HG03108 (cell line): ENCODE data around the gene ZSCAN10.
"Not testable (repeated sequence)": the region's sequence is repeated elsewhere in the genome, so short reads cannot be mapped to it uniquely, and the experiment has no call there.

Experiments used
- ATAC-seq: cut with Tn5 transposase; IDR thresholded peaks from one replicate; pipeline ENCODE4 v1.9.1; 2021; ENCODE audit warnings: moderate library complexity; ENCODE audit not compliant: unreplicated experiment

The ZSCAN10 gene

GRCh38 chr16:3086596-3087242 is 12.4 kb downstream of the ZSCAN10 start:
- ATAC-seq = no peak

GRCh38 chr16:3085868-3086595 is 13.1 kb downstream of the ZSCAN10 start:
- no peak for ATAC-seq

DNA sequence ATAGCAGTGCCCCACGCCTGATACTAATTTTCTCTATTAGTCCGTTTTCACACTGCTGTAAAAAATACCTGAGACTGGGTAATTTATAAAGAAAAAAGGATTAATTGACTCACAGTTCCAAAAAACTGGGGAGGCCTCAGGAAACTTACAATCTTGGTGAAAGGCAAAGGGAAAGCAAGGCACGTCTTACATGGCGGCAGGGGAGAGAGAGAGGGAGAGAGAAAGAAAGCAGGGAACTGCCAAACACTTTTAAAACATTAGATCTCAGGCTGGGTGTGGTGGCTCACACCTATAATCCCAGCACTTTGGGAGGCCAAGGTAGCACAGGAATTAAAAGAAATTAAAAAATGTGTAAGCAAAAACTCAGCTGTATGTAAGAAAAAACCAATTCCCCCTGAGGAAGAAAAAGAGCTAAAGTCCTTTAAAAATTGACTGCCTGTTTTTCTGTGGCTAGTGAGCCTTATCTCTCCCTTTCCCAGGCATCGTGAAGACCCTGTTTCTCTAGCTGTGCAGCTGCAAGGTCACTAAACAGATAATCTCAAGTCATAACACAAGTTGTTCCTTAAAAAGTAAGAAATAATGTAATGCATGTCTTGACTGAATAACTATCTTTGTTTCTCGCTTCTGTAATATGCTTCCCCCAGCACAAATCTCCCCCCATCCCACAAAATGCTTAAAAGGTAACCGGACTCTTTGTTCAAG is 14.0 kb downstream of the ZSCAN10 start:
- no peak for ATAC-seq

DNA sequence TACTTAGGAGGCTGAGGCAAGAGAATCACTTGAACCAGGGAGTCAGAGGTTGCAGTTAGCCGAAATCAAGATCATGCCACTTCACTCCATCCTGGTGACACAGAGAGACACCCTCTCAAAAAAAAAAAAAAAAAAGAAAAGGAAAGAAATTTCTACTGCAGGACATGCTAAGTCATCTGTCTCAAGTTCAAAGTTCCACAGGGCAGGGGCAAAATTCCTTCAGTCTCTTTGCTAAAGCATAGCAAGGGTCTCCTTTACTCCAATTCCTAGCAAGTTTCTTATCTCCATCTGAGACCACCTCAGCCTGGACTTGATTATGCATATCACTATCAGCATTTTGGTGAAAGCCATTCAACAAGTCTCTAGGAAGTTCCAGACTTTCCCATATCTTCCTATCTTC is 14.6 kb downstream of the ZSCAN10 start:
- ATAC-seq = no peak

DNA sequence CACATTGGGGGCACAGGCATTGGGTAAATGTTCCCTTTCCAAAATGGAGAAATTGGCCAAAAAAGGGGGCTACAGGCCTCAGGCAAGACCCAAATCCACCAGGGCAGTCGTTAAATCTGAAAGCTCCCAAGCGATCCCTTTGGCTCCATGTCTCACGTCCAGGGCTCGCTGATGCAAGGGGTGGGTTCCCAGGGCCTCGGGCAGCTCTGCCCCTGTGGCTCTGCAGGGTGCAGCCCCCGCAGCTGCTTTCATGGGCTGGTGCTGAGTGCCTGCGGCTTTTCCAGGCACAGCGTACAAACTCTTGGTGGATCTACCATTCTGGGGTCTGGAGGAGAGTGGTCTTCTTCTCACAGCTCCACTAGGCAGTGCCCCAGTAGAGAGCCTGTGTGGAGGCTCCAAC is 15.7 kb downstream of the ZSCAN10 start:
- ATAC-seq = not testable (repeated sequence)

DNA sequence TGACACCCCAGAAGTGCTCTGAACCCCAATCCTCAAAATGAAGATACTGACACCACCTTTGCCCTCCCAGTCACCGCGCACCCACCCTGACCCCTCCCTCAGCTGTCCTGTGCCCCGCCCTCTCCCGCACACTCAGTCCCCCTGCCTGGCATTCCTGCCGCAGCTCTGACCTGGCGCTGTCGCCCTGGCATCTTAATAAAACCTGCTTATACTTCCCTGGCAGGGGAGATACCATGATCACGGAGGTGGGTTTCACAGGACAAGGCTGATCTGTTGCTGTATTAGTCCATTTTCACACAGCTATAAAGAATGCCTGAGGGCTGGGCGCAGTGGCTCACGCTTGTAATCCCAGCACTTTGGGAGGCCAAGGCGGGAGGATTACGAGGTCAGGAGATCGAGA is 17.1 kb downstream of the ZSCAN10 start:
- not testable (repeated sequence) for ATAC-seq

- no peak for ATAC-seq
Measured at GRCh38 chr16:3080024-3080423, 19.1 kb downstream of the ZSCAN10 start.

GRCh38 chr16:3076577-3076976 is 22.5 kb downstream of the ZSCAN10 start:
- ATAC-seq = no peak

- not testable (repeated sequence) for ATAC-seq
Measured at GRCh38 chr16:3075946-3076345, 23.1 kb downstream of the ZSCAN10 start.

DNA sequence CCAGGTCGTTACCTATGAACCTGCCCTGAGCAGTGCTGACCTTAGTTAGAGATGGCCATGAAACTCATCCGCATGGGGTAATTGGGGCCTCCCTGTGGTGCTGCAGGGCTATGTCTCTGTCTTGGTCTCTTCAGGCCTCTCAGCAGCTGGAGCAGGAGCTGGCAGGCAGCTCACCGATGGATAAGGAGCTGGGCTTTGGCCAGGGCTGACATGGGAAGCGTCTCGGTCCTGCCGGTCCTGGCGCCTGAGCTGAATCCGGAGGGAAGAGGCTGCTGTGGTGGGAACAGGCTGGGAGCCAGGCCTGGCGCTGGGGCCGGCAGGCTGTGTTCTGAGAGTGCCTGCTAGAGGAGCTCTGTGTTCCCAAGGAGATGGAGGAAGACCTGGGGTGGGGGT is 23.6 kb downstream of the ZSCAN10 start:
- ATAC-seq = no peak

DNA sequence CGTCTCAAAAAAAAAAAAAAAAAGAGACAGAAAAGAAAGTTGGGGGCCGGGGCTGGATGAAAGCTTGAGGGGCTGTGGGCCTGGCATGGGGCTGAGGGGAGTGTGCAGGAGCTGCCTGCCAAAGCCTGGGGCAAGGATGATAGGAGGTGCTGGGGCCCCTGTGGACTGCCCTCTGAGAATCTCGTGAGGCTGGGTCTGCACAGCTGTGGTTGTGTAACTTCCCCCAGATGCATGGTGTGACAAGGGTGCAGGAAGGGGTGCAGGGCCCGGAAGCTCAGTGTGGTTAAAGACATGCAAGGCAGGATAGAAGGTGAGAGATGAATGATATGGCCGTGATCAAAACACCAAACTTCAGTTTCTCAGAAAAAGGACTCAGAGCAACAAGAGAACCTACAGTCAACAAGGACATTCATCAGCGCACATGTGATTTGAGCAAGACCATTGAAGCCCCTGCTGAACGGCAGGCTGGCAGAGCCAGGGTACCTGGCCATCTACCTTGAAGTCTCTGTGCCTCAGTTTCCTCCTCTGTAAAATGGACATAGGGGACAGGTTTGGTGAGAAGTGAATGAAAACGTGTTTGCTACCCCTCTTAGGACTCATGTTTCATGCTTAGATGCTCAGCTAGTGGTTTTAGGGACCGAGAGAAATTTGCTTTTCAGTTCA is 24.1 kb downstream of the ZSCAN10 start:
- peak; percentile 91 for ATAC-seq

DNA sequence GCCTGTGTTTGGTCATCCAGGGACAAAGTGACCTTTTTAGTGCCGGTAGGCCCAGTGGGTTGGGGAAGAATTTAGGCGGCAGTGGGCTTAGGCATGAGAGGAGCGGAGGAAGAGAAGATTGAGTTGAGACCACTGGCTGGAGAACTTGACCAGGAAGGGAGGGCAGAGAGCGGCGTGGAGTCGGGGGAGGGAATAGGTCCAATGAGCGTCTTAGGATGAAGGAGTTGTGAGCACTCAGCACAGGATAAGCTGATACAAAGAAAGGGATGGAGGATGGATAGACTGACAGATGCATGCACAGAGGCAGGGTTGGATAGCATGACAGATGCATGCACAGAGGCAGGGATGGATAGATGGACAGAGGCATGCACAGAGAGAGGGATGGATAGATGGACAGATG is 25.6 kb downstream of the ZSCAN10 start:
- no peak for ATAC-seq

- ATAC-seq = not testable (repeated sequence)
Measured at GRCh38 chr16:3072576-3073263, 26.4 kb downstream of the ZSCAN10 start.

- not testable (repeated sequence) for ATAC-seq
Measured at GRCh38 chr16:3072148-3072547, 26.9 kb downstream of the ZSCAN10 start.

DNA sequence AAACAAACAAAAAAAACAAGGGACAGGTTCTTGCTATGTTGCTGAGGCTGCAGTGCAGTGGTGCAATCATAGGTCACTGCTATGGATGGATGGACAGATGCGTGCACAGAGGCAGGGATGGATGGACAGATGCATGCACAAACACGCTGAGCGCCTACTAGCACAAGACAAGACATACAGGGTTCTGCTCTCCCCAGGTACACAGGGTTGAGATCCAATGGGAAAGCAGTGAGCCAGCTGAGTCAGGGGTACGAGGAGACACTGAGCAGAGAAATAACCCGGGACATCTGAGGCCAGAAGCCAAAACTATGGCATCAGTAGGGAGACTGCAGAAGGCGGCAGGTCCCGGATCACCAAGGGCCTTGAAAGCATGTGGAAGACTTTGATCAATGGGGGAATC is 27.4 kb downstream of the ZSCAN10 start:
- ATAC-seq = no peak

GRCh38 chr16:3070608-3071111 is 28.4 kb downstream of the ZSCAN10 start:
- ATAC-seq = no peak

GRCh38 chr16:3069146-3069545 is 29.9 kb downstream of the ZSCAN10 start:
- not testable (repeated sequence) for ATAC-seq

DNA sequence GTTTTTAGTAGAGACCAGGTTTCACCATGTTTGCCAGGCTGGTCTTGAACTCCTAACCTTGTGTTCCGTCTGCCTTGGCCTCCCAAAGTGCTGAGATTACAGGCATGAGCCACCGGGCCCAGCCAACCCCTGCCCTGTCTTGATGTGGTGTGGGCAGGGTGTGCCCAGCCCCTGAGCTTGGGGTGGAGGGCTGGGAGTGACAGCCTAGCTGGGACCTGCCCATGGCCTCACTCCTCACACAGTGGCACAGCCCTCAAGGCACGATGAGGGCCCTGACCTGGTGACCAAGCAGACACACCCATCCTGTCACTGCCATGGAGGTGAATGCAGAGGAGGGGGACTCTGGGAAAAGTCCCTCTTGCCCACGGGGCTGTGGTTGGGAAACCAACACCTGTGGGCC is 30.6 kb downstream of the ZSCAN10 start:
- no peak for ATAC-seq

DNA sequence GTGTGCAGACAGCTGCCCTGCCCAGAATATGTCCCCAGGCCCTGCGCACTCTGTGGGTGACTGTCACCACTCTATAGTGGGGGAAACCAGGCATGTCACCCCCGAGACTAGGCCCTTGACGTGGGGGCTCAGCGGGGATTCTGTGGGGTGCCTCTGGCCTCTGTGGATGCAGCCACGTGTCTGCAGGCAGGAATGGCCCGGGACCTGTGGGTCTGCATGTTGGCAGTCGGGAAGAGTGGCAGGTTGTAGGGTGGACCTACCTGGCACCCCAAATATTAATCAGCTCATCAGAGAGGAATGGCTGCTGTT is 32.7 kb downstream of the ZSCAN10 start:
- no peak for ATAC-seq

GRCh38 chr16:3065742-3066439 is 33.2 kb downstream of the ZSCAN10 start:
- ATAC-seq = no peak
